NCI-H1092 (cell line): ENCODE data around the gene STK11.

Experiments used
- DNase-seq: peaks from one replicate; lab custom pipeline; 2025; lab: John Stamatoyannopoulos, UW

Gene STK11

DNA sequence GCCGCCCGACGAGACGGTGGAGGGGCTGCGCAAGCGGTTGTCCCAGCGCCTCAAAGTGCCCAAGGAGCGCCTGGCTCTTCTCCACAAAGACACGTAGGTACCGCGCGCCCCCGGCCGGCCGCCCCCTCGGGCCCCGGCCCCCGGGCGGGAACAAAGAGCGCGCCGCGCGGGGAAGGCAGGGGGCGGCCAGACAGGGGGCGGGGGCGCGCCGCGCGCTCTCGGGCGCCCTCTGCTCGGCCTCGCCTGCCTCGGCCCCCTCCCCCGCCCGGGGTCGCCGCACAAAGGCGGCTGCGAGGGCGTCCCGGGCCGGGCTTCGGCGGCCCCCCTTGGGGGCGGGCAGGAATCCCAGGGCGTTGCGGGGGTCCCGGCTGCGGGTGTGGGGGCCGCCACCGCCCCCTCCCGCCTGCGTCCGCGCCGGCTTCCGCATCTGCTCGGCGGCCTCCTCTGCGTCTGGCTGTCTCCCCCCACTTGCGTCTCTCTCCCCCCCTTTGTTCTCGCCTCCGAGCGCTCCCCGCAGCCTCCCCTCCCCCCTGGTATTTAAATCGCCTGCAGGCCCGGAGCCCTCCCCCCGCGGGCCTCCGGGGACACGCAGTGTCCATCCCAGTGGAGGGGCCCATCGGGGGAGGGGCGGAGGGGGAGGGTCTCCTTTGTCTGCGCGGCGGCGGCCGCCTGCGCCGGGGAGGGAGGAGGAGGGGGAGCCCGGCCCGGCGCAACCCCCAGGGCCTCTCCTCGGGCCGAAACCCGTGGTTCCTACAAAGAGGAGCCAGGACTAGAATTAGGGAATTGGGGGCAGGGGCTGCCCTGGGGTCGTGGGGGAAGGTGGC is 45.1 kb downstream of the STK11 start:
- DNase-seq = peak; percentile 72

GRCh38 chr19:1251330-1252220 is 46.0 kb downstream of the STK11 start:
- DNase-seq = no peak

DNA sequence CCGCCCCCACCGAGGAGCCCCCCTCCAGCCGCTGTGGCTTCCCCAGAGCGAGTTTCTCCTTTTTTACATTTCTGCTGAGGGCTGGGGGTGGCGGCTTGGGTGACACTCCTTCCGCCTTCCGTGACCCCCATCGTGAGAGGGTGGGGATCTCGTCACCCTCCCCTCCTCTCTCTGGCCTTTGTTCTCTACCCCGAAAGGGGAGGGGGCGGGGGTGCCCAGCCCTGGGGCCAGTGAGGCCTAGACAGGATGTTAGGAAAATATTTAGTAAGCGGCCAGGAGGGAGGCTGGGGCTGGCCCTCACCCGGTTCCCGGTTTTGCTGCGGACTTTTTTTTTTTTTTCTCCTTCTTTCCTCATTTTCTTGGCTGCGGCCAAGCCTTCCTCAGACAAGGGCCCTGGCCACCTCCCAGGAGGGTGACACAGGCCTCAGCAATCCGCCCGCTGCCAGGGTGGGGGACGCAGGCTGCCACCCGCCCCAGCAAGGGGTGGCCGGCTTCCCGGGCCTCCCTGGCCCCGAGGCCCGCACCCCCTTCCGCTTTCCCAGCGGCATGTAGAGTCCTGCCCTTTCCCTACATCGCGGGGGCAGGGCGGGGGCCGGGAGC is 46.7 kb downstream of the STK11 start:
- DNase-seq = no peak

DNA sequence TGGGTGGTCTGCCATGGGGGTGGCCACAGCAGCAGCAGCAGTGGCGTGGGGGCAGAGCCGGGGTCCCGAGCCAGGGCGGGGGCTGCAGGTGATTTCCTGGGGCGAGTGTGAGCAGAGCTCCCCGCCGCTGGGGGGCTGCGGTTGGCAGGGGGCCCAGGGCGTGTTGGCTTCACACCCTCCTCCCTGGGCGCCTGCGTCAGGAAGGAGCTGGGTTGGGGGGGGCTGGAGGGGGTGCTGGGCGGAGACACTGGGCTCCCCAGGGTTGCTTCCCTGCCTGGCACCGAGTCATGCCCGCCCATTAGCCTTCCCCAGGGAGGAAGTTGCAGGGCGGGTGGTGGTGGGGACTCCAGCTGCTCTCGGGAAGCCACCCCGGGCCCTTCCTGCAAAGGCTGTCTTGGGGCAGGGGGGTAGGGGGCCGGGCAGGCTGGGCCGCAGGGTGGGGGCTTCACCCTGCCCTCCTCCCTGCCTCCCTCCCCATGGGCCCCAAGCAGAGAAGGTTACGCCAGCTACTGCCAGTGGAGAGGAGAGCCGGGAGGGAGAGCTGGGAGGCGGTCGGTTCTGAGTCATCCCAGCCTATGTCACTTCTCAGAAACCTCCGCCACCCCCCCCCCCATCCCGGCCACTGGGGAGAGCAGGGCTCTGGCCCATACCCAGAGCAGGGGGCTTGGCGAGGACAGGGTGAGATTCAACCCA is 47.4 kb downstream of the STK11 start:
- peak; percentile 50 for DNase-seq

DNA sequence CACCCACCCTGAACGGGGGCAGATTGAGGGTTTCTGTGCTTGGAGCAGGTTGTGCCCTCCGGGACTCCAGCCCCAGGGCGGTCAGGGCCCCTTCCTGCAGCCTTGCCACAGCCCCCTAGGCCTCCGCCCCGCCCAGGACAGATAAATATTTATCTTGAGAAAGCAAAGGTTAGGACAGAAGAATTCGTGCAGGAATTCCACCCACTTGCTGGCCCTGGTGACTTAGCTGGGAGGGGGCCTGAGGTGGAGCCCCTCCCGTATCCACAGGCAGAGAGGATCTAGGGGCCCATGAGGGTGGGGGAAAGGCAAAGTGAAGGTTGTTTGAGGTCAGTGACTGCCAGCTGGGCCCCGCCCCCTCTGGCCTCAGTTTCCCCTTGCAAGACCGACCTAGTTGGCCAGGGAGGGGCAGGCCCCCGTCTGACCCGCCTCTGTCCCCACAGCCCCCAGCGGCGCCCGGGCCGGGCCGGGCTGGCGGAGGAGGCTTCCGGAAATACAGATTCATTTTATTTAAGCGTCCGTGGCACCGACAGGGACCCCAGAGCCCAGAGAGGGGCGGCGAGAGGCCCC is 48.0 kb downstream of the STK11 start:
- no peak for DNase-seq

DNA sequence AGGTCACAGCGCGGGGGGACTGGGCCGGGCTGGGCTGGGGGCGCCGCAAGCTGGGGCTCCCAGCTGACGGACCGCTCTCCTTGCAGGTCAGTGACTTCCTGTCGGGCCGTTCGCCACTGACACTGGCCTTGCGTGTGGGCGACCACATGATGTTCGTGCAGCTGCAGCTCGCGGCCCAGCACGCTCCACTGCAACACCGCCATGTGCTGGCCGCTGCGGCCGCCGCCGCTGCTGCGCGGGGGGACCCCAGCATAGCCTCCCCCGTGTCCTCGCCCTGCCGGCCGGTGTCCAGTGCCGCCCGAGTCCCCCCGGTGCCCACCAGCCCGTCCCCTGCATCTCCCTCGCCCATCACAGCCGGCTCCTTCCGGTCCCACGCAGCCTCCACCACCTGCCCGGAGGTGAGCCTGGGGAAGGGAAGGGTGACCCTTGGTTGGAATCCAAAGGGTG is 48.5 kb downstream of the STK11 start:
- no peak for DNase-seq

DNA sequence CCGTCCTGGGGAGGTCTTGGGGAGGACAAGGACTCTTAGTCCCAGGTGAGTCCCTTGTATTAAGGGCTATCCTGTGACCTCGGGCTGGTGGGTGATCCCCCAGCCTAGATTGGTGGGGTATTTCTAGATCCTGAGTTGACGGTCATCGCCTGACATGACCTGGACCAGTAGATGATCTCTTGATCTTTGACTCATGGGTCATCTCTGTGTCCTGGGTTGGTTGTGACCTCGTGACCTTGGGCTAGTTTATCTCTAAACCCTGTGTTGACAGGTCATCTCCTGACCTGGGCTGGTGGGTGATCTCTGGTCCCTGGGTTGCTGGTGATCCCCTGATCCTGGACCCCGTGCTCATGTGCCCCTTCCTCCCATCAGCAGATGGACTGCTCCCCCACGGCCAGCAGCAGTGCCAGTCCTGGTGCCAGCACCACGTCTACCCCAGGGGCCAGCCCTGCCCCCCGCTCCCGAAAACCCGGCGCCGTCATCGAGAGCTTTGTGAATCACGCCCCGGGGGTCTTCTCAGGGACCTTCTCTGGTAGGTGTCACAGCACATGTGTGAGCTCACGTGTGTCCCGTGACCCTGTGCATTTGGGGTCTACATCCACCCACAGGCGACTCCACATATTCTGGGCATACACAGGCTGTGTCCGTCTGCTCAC is 49.1 kb downstream of the STK11 start:
- DNase-seq = no peak

GRCh38 chr19:1255186-1256161 is 49.9 kb downstream of the STK11 start:
- DNase-seq = no peak

GRCh38 chr19:1256646-1257474 is 51.3 kb downstream of the STK11 start:
- DNase-seq = no peak

DNA sequence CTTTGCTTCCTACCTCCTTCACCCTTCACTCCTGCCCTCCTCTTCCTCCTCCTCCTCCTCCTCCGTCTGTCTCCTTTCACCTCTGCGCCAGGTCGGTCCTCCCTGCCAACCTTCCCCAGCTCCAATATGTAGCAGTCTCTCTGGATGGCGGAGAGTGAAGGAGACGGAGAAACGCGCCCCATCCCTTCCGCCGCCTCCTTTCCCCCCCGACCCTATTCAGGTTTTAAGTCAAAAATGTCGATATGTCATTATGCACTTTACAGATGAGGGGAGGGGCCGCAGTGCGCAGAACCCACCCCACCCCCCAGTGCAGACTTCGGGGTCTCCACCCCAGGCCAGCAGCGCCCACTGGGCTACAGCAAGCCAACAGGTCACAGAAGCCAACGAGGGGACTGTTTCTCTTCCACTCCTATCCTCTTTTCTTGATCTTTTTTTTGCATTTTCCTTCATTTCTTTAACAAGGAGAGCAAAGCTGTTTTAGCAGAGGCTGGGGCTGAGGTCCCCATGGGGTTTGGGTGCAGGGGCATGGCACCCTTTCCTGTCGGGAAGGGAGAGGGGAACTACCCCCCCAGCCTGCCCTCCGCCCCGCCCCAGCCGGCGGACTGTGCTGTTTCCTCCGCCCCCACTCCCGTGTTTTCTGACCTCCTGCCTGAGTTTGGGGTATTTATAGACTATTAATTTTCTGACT is 52.0 kb downstream of the STK11 start:
- no peak for DNase-seq

DNA sequence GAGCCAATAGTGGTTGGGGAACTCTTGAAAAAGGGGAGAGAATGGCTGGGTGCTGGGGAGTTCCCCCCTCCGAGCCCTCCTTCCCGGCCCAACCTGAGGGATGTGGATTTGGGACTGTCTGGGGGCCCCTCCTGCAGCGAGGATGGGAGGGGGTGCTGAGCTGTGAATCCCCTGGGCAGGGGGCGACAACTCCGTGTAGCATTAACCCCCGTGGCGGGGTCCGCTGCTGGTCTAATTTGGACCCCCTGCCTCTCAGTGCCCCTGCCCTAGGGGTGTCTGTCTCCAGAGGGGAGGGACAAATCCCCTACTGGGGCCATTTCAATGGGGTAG is 52.5 kb downstream of the STK11 start:
- DNase-seq = no peak

DNA sequence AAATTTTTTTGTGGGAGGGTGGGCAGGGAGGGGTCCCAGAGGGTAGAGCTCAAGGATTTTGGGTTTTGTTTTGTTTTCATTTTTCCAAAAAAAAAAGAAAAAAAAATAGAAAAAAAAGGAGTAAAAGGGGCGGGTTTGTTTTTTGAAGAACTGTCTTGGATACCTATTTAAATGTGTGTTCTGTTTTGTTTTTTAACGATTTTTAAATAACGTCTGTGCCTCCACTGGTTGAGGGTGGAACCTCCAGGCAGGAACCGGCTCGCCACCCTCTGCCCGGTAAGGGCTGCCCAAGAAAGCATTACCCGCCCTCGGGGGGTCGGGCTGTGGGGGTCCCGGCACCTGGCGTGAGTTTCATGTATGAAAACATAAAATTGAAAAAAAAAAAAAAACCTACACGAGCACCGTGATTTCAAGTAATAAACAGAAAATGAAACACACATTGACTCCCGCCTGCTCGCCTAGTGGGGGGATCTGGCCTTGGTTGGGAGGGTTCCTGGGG is 53.2 kb downstream of the STK11 start:
- no peak for DNase-seq

GRCh38 chr19:1259206-1259875 is 53.8 kb downstream of the STK11 start:
- DNase-seq = no peak

DNA sequence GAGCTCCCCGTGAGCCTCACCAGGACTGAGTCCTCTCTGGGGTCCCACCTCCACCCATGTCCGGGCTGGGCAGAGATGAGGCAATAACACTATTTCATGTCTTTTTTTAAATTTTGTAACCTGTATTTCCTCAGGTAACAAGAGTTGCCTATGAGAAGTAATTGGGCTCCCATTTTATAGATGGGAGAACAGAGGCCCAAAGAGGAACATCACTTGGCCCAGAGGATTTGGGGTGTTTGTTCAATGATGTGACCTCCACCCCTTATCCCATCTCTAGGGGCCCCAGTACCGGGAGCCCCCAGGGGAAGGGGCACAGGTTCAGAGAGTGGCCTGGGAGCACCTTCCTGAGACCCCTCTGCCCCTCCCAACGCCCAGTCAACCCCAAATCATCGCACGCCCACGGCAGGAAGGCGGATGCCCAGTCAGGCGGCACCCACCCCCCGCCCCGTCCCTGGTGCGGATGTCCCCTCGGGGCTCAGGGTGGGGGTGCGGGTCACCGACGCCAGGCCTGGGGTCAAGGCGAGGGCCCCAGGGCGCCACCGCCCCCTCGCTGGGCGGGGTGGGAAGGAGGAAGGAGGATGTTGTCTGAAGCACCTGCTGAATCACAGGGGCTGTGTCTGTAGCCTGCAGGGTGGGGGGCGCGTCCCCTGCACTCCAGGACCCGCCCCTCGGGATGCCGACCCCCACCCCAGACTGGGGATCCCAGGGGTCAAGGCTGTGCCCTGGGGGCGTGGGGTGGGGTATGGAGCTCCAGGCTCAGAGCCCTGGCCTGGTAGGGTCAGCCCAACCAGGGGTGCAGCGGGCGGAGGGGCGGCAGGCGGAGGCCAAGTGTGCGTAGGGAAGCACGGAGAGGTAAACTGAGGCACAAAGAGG is 54.5 kb downstream of the STK11 start:
- DNase-seq = no peak

GRCh38 chr19:1260749-1261537 is 55.4 kb downstream of the STK11 start:
- DNase-seq = peak; percentile 94

GRCh38 chr19:1261538-1261797 is 55.9 kb downstream of the STK11 start:
- no peak for DNase-seq
